IMR-90 (cell line): ENCODE data around the gene MRPL28. TPM values are rescaled to one million over a fixed set of nuclear protein-coding genes. Genes with fewer than 3 reads are reported as not detected.
"Not testable (repeated sequence)": the region's sequence is repeated elsewhere in the genome, so short reads cannot be mapped to it uniquely, and the experiment has no call there.

Experiments
- ATAC-seq: fragments of 200-7000 bp; cut with Tn5 transposase; 2 replicates; pipeline ENCODE4 v1.9.1; 2020; ENCODE audit warnings: low read depth, mild to moderate bottlenecking, moderate library complexity
- BruUV-seq: library from RNA; stranded (reverse); fragments of 400-500 nt; replicated peaks from 2 replicates; lab custom pipeline; 2021; lab: Mats Ljungman, UMichigan
- CTCF ChIA-PET: fragments of 300-600 bp; formaldehyde crosslinking; extraction: SDS; loops from one replicate; lab custom pipeline; 2021; ENCODE audit warnings: antibody characterized with exemption; lab: Yijun Ruan, JAX
- POLR2A ChIA-PET: fragments of 300-600 bp; sonication (Branson Sonifier 250); formaldehyde crosslinking; loops from one replicate; lab custom pipeline; 2022; ENCODE audit warnings: antibody characterized with exemption; ENCODE audit not compliant: unreplicated experiment; lab: Charles Lee
- DNase-seq: peaks from one replicate; pipeline ENCODE4 v3.0.0; 2013
- H2AFZ ChIP-seq: replicated peaks from 2 replicates; pipeline ENCODE3; 2013; ENCODE audit warnings: low read length, mild to moderate bottlenecking; ENCODE audit not compliant: poor library complexity
- H2AK5ac ChIP-seq: 2 replicates; pipeline ENCODE4 v1.6.1; 2013; ENCODE audit warnings: low read depth, low read length, inconsistent platforms
- H2AK9ac ChIP-seq: replicated peaks from 2 replicates; pipeline ENCODE3; 2013; ENCODE audit warnings: mild to moderate bottlenecking, low read depth, low read length, moderate library complexity; ENCODE audit not compliant: poor library complexity
- H2BK120ac ChIP-seq: 2 replicates; pipeline ENCODE4 v1.6.1; 2013; ENCODE audit warnings: low read depth, low read length, inconsistent platforms
- H2BK15ac ChIP-seq: 3 replicates; pipeline ENCODE4 v1.6.1; 2013; ENCODE audit warnings: low read depth, low read length, inconsistent platforms
- H2BK20ac ChIP-seq: 2 replicates; pipeline ENCODE4 v1.6.1; 2013; ENCODE audit warnings: low read depth, mild to moderate bottlenecking, inconsistent platforms, low read length, moderate library complexity
- H2BK5ac ChIP-seq: 2 replicates; pipeline ENCODE4 v1.6.1; 2013; ENCODE audit warnings: mild to moderate bottlenecking, low read depth, low read length, inconsistent platforms; ENCODE audit not compliant: poor library complexity, severe bottlenecking
- H3K14ac ChIP-seq: replicated peaks from 2 replicates; pipeline ENCODE4 v1.6.1; 2013; ENCODE audit warnings: low read depth, low read length, inconsistent platforms
- H3K18ac ChIP-seq: 2 replicates; pipeline ENCODE4 v1.6.1; 2013; ENCODE audit warnings: low read depth, low read length, control low read depth
- H3K23ac ChIP-seq: 2 replicates; pipeline ENCODE4 v1.6.1; 2013; ENCODE audit warnings: low read depth, low read length, inconsistent platforms
- H3K27ac ChIP-seq: 2 replicates; pipeline ENCODE4 v1.5.1; 2013; ENCODE audit warnings: mild to moderate bottlenecking, control low read depth, low read length; ENCODE audit not compliant: insufficient read depth
- H3K27me3 ChIP-seq: 2 replicates; pipeline ENCODE4 v1.6.1; 2013; ENCODE audit warnings: low read length; ENCODE audit not compliant: control insufficient read depth, insufficient read depth
- H3K36me3 ChIP-seq: 2 replicates; pipeline ENCODE4 v1.6.1; 2013; ENCODE audit warnings: low read length, mixed read lengths; ENCODE audit not compliant: control insufficient read depth, insufficient read depth
- H3K4ac ChIP-seq: 2 replicates; pipeline ENCODE4 v1.6.1; 2013; ENCODE audit warnings: low read depth, low read length, inconsistent platforms
- H3K4me1 ChIP-seq: 2 replicates; pipeline ENCODE4 v1.6.1; 2013; ENCODE audit warnings: low read length, mixed read lengths; ENCODE audit not compliant: control insufficient read depth, insufficient read depth
- H3K4me2 ChIP-seq: 2 replicates; pipeline ENCODE4 v1.6.1; 2013; ENCODE audit warnings: low read depth, mild to moderate bottlenecking, control low read depth, low read length, moderate library complexity
- H3K4me3 ChIP-seq: 2 replicates; pipeline ENCODE4 v1.5.1; 2013; ENCODE audit warnings: low read depth, mild to moderate bottlenecking, control low read depth, low read length, moderate library complexity; ENCODE audit not compliant: insufficient read depth
- H3K56ac ChIP-seq: 2 replicates; pipeline ENCODE4 v1.6.1; 2013; ENCODE audit warnings: low read length, inconsistent platforms; ENCODE audit not compliant: insufficient read depth; ENCODE audit errors: extremely low read depth
- H3K79me1 ChIP-seq, 2 experiments: 2 replicates each; pipeline ENCODE4 v1.6.1; 2013; ENCODE audit warnings: low read length in 2 of 2, inconsistent platforms in 1 of 2, low read depth in 1 of 2
- H3K9ac ChIP-seq: 2 replicates; pipeline ENCODE4 v1.6.1; 2013; ENCODE audit warnings: low read depth, low read length, control low read depth
- H3K9me1 ChIP-seq: 2 replicates; pipeline ENCODE4 v1.6.1; 2013; ENCODE audit warnings: low read length, inconsistent platforms; ENCODE audit not compliant: insufficient read depth
- H3K9me3 ChIP-seq: 2 replicates; pipeline ENCODE4 v1.6.1; 2013; ENCODE audit warnings: low read length; ENCODE audit not compliant: control insufficient read depth, insufficient read depth
- H4K20me1 ChIP-seq: 2 replicates; pipeline ENCODE4 v1.6.1; 2013; ENCODE audit warnings: low read length, inconsistent platforms; ENCODE audit not compliant: insufficient read depth
- H4K5ac ChIP-seq: 2 replicates; pipeline ENCODE4 v1.6.1; 2013; ENCODE audit warnings: mild to moderate bottlenecking, low read depth, low read length, control low read depth
- H4K8ac ChIP-seq, 2 experiments: 2 replicates each; pipeline ENCODE4 v1.6.1; 2013; ENCODE audit warnings: low read depth in 2 of 2, low read length in 2 of 2, control low read depth in 1 of 2, inconsistent platforms in 1 of 2
- H4K91ac ChIP-seq: 2 replicates; pipeline ENCODE4 v1.6.1; 2013; ENCODE audit warnings: low read depth, low read length, inconsistent platforms; ENCODE audit not compliant: insufficient read depth
- WGBS, 2 experiments: methylation state at CpG; one replicate each; pipeline versions ENCODE4 v1.1.5 to v1.1.7; 2013; ENCODE audit warnings: missing lambda C conversion rate in 2 of 2; ENCODE audit not compliant: insufficient read length in 1 of 2; ENCODE audit errors: extremely low coverage in 2 of 2; 5-methylcytosine and 5-hydroxymethylcytosine counted together
- dilution Hi-C: fragments of 300-500 bp; cut with HindIII; formaldehyde crosslinking; loops from one replicate; pipeline ENCODE4 v1.14.3; 2018; ENCODE audit warnings: low sequenced_read_pairs; ENCODE audit not compliant: unreplicated experiment
- in situ Hi-C: fragments of 300-500 bp; cut with MboI; formaldehyde crosslinking; loops from 3 replicates; pipeline ENCODE4 v1.14.3; 2019; ENCODE audit warnings: low sequenced_read_pairs, inconsistent platforms, mixed read lengths
- intact Hi-C: fragments of 100-400 bp; cut with micrococcal nuclease; formaldehyde crosslinking; loops from 2 replicates; pipeline ENCODE4 v1.10.0; 2022
- polyA plus RNA-seq, 3 experiments: library from polyadenylated mRNA; depleted of rRNA; stranded (reverse); fragments of >200 nt; gene quantifications; 2 replicates each; pipeline ENCODE4 v1.2.3, GENCODE V29; 2012; ENCODE audit warnings: low replicate concordance in 1 of 3
- total RNA-seq: library from RNA; depleted of rRNA; stranded (reverse); fragments of >200 nt; gene quantifications from 2 replicates; pipeline ENCODE4 v1.2.3, GENCODE V29; 2012
- TF ChIP-seq, protein P1 (sequence below): conservative IDR thresholded peaks from 2 replicates; pipeline ENCODE4 v1.5.1; 2012; ENCODE audit warnings: mild to moderate bottlenecking, low read depth, low read length, improper control_type of control experiment
- TF ChIP-seq, protein P2 (sequence below): fragments of 150-350 bp; IDR thresholded peaks from 2 replicates; pipeline ENCODE4 v1.6.1; 2017; ENCODE audit warnings: mild to moderate bottlenecking, antibody characterized with exemption, low read length, low read depth

The MRPL28 gene
- total and polyA plus RNA-seq, 2 of the 4 experiments (the other 2 are of a cell fraction): 104 to 181 TPM

DNA sequence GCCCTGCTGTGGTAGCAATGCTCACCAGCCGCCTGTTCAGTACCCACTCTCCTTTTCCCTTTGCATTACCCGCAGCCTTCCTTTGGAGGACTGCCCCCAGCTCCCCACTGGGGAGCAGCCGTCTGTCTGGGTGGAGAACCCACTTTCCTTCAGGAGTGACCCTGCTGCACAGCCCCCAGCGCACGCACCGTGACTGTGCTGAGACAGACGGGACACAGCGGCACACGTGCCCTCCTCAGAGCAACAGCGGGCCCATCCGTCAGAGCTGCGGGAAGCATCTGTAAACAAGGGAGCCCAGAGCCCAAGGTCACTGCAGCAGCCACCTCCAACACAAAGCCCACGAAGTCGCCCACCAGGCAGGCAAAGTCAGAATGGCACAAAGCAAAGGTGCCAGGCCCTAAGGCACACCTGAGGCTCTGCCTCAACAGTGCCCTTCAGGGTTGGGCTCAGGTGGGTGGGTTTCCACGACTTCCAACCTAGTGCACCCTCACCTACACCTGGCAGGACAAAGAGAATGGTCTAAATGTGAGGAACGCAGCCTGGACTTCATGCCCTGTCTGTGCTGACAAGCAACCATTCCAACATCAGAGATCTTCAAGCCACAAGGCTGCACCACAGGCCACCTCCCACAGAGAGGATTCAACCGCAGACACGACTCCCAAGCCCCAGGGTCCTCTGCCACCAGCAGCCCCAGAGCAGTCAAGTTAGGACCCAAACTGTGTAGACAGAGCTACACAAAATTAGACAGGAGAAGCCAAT, 27.7 kb downstream of the MRPL28 start:
- ATAC-seq (no peak), DNase-seq (no peak)
- Histone ChIP-seq H3K4ac (no peak overlapping the region), H4K20me1 (peaks cover 74% of the 10 kb centered on the region), H3K18ac (no peak overlapping the region), H2BK5ac (no peak overlapping the region), H3K4me1 (peaks cover 6% of the 10 kb centered on the region), H2AK5ac (no peak overlapping the region), H3K4me3 (no peak overlapping the region), H3K9ac (no peak overlapping the region), H2AK9ac (no peak overlapping the region), H3K9me1 (peaks cover 9% of the 10 kb centered on the region; the same call in 1 of the 2 replicates), H3K27me3 (no peaks in the 10 kb centered on the region), H4K8ac (no peak overlapping the region), H3K9me3 (no peaks in the 10 kb centered on the region), H3K23ac (no peak overlapping the region), H3K79me1 (peaks cover 24 to 79% of the 10 kb centered on the region in 2 experiments), H3K56ac (no peak overlapping the region), H3K14ac (no peak overlapping the region), H3K4me2 (no peak overlapping the region), H4K91ac (no peak overlapping the region), H2BK15ac (no peak overlapping the region), H3K36me3 (peaks cover 17% of the 10 kb centered on the region), H2BK120ac (no peak overlapping the region), H4K5ac (no peak overlapping the region), H2BK20ac (no peak overlapping the region), H2AFZ (no peak overlapping the region), H3K27ac (no peak overlapping the region)
- ChIA-PET POLR2A (no interaction called here), CTCF (no interaction called here)
- in situ Hi-C loops (no loop called here), intact Hi-C loops (no loop called here), dilution Hi-C loops (no loop called here)
- TF ChIP-seq, protein P1, sequence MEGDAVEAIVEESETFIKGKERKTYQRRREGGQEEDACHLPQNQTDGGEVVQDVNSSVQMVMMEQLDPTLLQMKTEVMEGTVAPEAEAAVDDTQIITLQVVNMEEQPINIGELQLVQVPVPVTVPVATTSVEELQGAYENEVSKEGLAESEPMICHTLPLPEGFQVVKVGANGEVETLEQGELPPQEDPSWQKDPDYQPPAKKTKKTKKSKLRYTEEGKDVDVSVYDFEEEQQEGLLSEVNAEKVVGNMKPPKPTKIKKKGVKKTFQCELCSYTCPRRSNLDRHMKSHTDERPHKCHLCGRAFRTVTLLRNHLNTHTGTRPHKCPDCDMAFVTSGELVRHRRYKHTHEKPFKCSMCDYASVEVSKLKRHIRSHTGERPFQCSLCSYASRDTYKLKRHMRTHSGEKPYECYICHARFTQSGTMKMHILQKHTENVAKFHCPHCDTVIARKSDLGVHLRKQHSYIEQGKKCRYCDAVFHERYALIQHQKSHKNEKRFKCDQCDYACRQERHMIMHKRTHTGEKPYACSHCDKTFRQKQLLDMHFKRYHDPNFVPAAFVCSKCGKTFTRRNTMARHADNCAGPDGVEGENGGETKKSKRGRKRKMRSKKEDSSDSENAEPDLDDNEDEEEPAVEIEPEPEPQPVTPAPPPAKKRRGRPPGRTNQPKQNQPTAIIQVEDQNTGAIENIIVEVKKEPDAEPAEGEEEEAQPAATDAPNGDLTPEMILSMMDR: no peak
- TF ChIP-seq, protein P2, sequence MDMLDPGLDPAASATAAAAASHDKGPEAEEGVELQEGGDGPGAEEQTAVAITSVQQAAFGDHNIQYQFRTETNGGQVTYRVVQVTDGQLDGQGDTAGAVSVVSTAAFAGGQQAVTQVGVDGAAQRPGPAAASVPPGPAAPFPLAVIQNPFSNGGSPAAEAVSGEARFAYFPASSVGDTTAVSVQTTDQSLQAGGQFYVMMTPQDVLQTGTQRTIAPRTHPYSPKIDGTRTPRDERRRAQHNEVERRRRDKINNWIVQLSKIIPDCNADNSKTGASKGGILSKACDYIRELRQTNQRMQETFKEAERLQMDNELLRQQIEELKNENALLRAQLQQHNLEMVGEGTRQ: no peak
- 95% methylated on average over 6 of the region's 18 CpGs; no CpG with 5 or more reads in 1 of the 2 experiments for WGBS, 2 experiments
- BruUV-seq: no TSS peak

DNA sequence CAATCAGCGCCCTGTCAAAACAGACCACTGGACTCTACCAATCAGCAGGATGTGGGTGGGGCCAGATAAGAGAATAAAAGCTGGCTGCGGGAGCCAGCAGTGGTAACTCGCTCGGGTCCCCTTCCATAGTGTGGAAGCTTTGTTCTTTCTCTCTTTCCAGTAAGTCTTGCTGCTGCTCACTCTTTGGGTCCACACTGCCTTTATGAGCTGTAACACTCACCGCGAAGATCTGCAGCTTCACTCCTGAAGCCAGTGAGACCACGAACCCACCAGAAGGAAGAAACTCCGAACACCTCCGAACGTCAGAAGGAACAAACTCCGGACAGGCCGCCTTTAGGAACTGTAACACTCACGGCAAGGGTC, 28.4 kb downstream of the MRPL28 start:
- H2BK15ac ChIP-seq, ATAC-seq, H2BK120ac ChIP-seq, H3K4me3 ChIP-seq, CTCF ChIA-PET, dilution Hi-C loops, H3K9ac ChIP-seq, H2AFZ ChIP-seq, H3K4me2 ChIP-seq, H3K27ac ChIP-seq, H3K23ac ChIP-seq, intact Hi-C loops, H3K4ac ChIP-seq, H3K9me3 ChIP-seq, H2BK20ac ChIP-seq, H2BK5ac ChIP-seq, H4K91ac ChIP-seq, H2AK5ac ChIP-seq, H2AK9ac ChIP-seq, DNase-seq, in situ Hi-C loops, H4K8ac ChIP-seq, H3K4me1 ChIP-seq, POLR2A ChIA-PET, H3K14ac ChIP-seq, H3K56ac ChIP-seq, H3K27me3 ChIP-seq, BruUV-seq, H4K5ac ChIP-seq, H3K9me1 ChIP-seq, H3K18ac ChIP-seq: not testable (repeated sequence)
- Histone ChIP-seq H3K79me1 (peaks cover 17 to 77% of the 10 kb centered on the region in 2 experiments), H3K36me3 (peaks cover 14% of the 10 kb centered on the region), H4K20me1 (peaks cover 72% of the 10 kb centered on the region)
- 89% methylated on average over 9 of the region's 13 CpGs; no CpG with 5 or more reads in 1 of the 2 experiments for WGBS, 2 experiments
